Inferior parietal cortex (tissue), 1 donor: ENCODE results near the gene TECTB.
A peak's percentile ranks its signal among the peaks of the same experiment; 100 is the strongest.

Experiments
- DNase-seq: peaks from one replicate; pipeline ENCODE4 v3.0.0-alpha.2; 2016; ENCODE audit errors: extremely low spot score

TECTB gene

GRCh38 chr10:112274831-112275230 lies 8.4 kb upstream of the TECTB start:
- no peak for DNase-seq

- no peak for DNase-seq
Measured at GRCh38 chr10:112275512-112276245, 7.5 kb upstream of the TECTB start.

- DNase-seq, result peak; percentile 14
Measured at GRCh38 chr10:112278871-112279270, 4.3 kb upstream of the TECTB start.

GRCh38 chr10:112279433-112279832 lies 3.8 kb upstream of the TECTB start:
- no peak for DNase-seq

GRCh38 chr10:112280205-112280921 lies 2.8 kb upstream of the TECTB start:
- no peak for DNase-seq

- DNase-seq, result no peak
Measured at GRCh38 chr10:112282086-112282485, 1.1 kb upstream of the TECTB start.

GRCh38 chr10:112286837-112287818 lies 3.9 kb downstream of the TECTB start:
- DNase-seq, result peak; percentile 32

GRCh38 chr10:112287844-112288243 lies 4.6 kb downstream of the TECTB start:
- DNase-seq, result no peak

GRCh38 chr10:112288486-112288885 lies 5.3 kb downstream of the TECTB start:
- DNase-seq, result peak; percentile 22

GRCh38 chr10:112289373-112290053 lies 6.3 kb downstream of the TECTB start:
- no peak for DNase-seq

- no peak for DNase-seq
Measured at GRCh38 chr10:112290054-112290373, 6.8 kb downstream of the TECTB start.

- DNase-seq, result no peak
Measured at GRCh38 chr10:112294169-112294568, 11.0 kb downstream of the TECTB start.

GRCh38 chr10:112295853-112296830 lies 12.9 kb downstream of the TECTB start:
- DNase-seq, result no peak

- DNase-seq, result no peak
Measured at GRCh38 chr10:112296908-112297331, 13.7 kb downstream of the TECTB start.

GRCh38 chr10:112298581-112298980 lies 15.4 kb downstream of the TECTB start:
- DNase-seq, result no peak

- no peak for DNase-seq
Measured at GRCh38 chr10:112299456-112299855, 16.3 kb downstream of the TECTB start.

GRCh38 chr10:112302335-112302734 lies 19.1 kb downstream of the TECTB start:
- DNase-seq, result no peak

GRCh38 chr10:112303528-112303927 lies 20.3 kb downstream of the TECTB start:
- DNase-seq, result no peak

- no peak for DNase-seq
Measured at GRCh38 chr10:112304267-112304859, 21.2 kb downstream of the TECTB start.
